HL-60 (cell line): ENCODE results near the gene ATP4A.
A peak's percentile ranks its signal among the peaks of the same experiment; 100 is the strongest.

Experiments
- DNase-seq, 2 experiments: peaks; one replicate each; pipeline ENCODE4 v3.0.0-alpha.2; 2010 to 2020; ENCODE audit warnings: low read depth in 1 of 2, low spot score in 1 of 2
- H3K27ac ChIP-seq: fragments of 250-450 bp; sonication (Bioruptor Pico); replicated peaks from 2 replicates; pipeline ENCODE4 v1.5.1; 2020; ENCODE audit warnings: mild to moderate bottlenecking, moderate library complexity
- H3K27me3 ChIP-seq: fragments of 250-450 bp; sonication (Bioruptor Pico); 2 replicates; pipeline ENCODE4 v1.5.1; 2021; ENCODE audit warnings: mild to moderate bottlenecking, moderate library complexity; ENCODE audit not compliant: insufficient read depth, poor library complexity, severe bottlenecking
- H3K4me3 ChIP-seq: replicated peaks from 2 replicates; pipeline ENCODE4 v1.5.1; 2011; ENCODE audit warnings: mild to moderate bottlenecking, control low read depth, low read length; ENCODE audit not compliant: insufficient read depth
- CTCF ChIP-seq: IDR thresholded peaks from one replicate; pipeline ENCODE4 v1.5.1; 2011; ENCODE audit warnings: low read length, control low read depth, inconsistent platforms; ENCODE audit not compliant: insufficient read depth
- GABPA ChIP-seq: IDR thresholded peaks from 2 replicates; pipeline ENCODE4 v1.6.1; 2012; ENCODE audit warnings: low read depth
- POLR2AphosphoS5 ChIP-seq: IDR thresholded peaks from 2 replicates; pipeline ENCODE4 v1.6.1; 2012; ENCODE audit warnings: low read depth
- REST ChIP-seq: IDR thresholded peaks from 2 replicates; pipeline ENCODE4 v1.6.1; 2012; ENCODE audit warnings: low read depth; ENCODE audit not compliant: insufficient replicate concordance
- SPI1 ChIP-seq: IDR thresholded peaks from 2 replicates; pipeline ENCODE4 v1.6.1; 2012; ENCODE audit warnings: low read depth, mild to moderate bottlenecking, borderline replicate concordance

The ATP4A gene

GRCh38 chr19:35539850-35540249 lies 23.6 kb downstream of the ATP4A start:
- H3K4me3 ChIP-seq, result no peak overlapping the region
- TF ChIP-seq SPI1 (no peak), POLR2AphosphoS5 (0 out of 2 replicates have a peak, but pooled peaks have one; percentile 11), REST (no peak)
- no peak overlapping the region for H3K27ac ChIP-seq
- no peak for DNase-seq
- no peaks in the 10 kb centered on the region for H3K27me3 ChIP-seq

- no peak for DNase-seq
- Histone ChIP-seq H3K27ac (no peak overlapping the region), H3K4me3 (no peak overlapping the region), H3K27me3 (peaks cover 2% of the 10 kb centered on the region)
- TF ChIP-seq CTCF (no peak), REST (no peak), POLR2AphosphoS5 (no peak), GABPA (no peak), SPI1 (no peak)
Measured at GRCh38 chr19:35539314-35539713, 24.1 kb downstream of the ATP4A start.

GRCh38 chr19:35534803-35535480 lies 28.5 kb downstream of the ATP4A start:
- TF ChIP-seq REST (no peak), SPI1 (no peak), POLR2AphosphoS5 (no peak), GABPA (no peak), CTCF (no peak)
- no peak for DNase-seq
- no peak overlapping the region for H3K4me3 ChIP-seq
- no peak overlapping the region for H3K27ac ChIP-seq
- H3K27me3 ChIP-seq, result peaks cover 10% of the 10 kb centered on the region
